Right lobe of liver (tissue), 4 donors: Measurements from ENCODE around the gene CUX1.

Experiments used
- CTCF ChIP-seq, 4 donors: fragments of 200-600 bp in 3 of 4; fragments of 450-650 bp in 1 of 4; IDR thresholded peaks; one replicate each; pipeline versions ENCODE4 v1.5.1 to v1.8.0; 2016 to 2022; ENCODE audit warnings: antibody characterized with exemption in 4 of 4, mild to moderate bottlenecking in 2 of 4
- POLR2A ChIP-seq: fragments of 450-650 bp; IDR thresholded peaks from one replicate; pipeline ENCODE4 v1.6.1; 2017; ENCODE audit warnings: antibody characterized with exemption, mild to moderate bottlenecking
- donor health status: DM: no; HTN: no; CAD: no.
- donor health status: DM: no; HTN: no; CAD: no.
- donor health status: DM: no; HTN: yes; CAD: no.

DNA sequence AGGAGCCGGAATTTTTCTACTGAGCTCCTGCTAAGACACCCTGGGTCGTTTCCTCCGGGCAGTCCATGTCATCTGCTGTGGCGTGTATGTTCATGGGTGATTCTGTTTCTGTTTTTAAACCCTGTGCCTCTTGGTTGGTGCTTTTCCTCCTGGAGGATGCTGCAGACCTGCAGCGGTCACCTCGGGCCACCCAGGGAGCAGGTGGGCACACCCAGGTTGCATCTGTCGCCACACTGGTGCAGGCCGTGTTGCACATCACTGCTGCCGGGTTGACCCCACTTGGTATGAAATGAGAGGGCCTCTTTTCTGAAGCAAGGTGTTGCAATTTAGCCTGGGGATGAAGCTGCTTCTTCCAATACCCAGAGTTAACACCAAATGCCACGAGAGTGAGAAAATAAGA lies 127.2 kb downstream of the CUX1 start:
- no peak for TF ChIP-seq CTCF (IDR thresholded peaks at IDR 0.05)
- TF ChIP-seq POLR2A, result no peak
